HepG2 (cell line): ENCODE measurements around the gene SESN2. TPM values are rescaled to one million over a fixed set of nuclear protein-coding genes. Genes with fewer than 3 reads are reported as not detected.
A peak's percentile ranks its signal among the peaks of the same experiment; 100 is the strongest.

Source experiments
- ATAC-seq: fragments of 200-7000 bp; cut with Tn5 transposase; 3 replicates; pipeline ENCODE4 v1.9.1; 2020; ENCODE audit warnings: mild to moderate bottlenecking, moderate library complexity
- BruUV-seq: library from RNA; stranded (reverse); fragments of 400-500 nt; replicated peaks from 2 replicates; lab custom pipeline; 2021; lab: Mats Ljungman, UMichigan
- CTCF ChIA-PET: fragments of 300-600 bp; formaldehyde crosslinking; extraction: SDS; loops from one replicate; lab custom pipeline; 2021; ENCODE audit warnings: low total read pairs, inconsistent platforms, low intra/inter-chr PET ratio; lab: Yijun Ruan, JAX
- POLR2A ChIA-PET: fragments of 350-600 bp; sonication (Branson Sonifier 250); formaldehyde crosslinking; loops from one replicate; lab custom pipeline; 2020; ENCODE audit warnings: antibody characterized with exemption, inconsistent platforms; lab: Yijun Ruan, JAX
- DNase-seq: peaks from one replicate; pipeline ENCODE4 v3.0.0-alpha.2; 2015; ENCODE audit warnings: low spot score
- FAIRE-seq: peaks from 3 replicates; lab custom pipeline; 2011; peaks lifted over from hg19 to GRCh38; lab: Jason Lieb, UNC
- H2AFZ ChIP-seq: one replicate; pipeline ENCODE4 v1.6.1; 2011; ENCODE audit warnings: low read length, inconsistent platforms
- H3K27ac ChIP-seq: fragments of 300-600 bp; 3 replicates; pipeline ENCODE4 v1.8.0; 2011; ENCODE audit warnings: mixed run types, mild to moderate bottlenecking, mixed read lengths, low read length, inconsistent platforms; ENCODE audit not compliant: insufficient read depth; ENCODE audit errors: extremely low read length
- H3K27me3 ChIP-seq, 2 experiments: fragments of 200-600 bp in 1 of 2; 2 replicates in 1 of 2; 3 replicates in 1 of 2; pipeline versions ENCODE4 v1.6.0 to v1.8.0; 2011; ENCODE audit warnings: low read length in 2 of 2, mild to moderate bottlenecking in 2 of 2, moderate library complexity in 2 of 2, inconsistent platforms in 1 of 2; ENCODE audit not compliant: insufficient read depth in 2 of 2, control insufficient read depth in 1 of 2
- H3K36me3 ChIP-seq, 2 experiments: fragments of 200-600 bp in 1 of 2; replicated peaks in 1 of 2; 2 replicates in 1 of 2; 3 replicates in 1 of 2; pipeline versions ENCODE4 v1.5.1 to v1.8.0; 2011; ENCODE audit warnings: low read length in 2 of 2, inconsistent platforms in 1 of 2; ENCODE audit not compliant: insufficient read depth in 2 of 2, control insufficient read depth in 1 of 2
- H3K4me1 ChIP-seq: 2 replicates; pipeline ENCODE4 v1.5.1; 2012; ENCODE audit warnings: low read length, inconsistent platforms; ENCODE audit not compliant: insufficient read depth
- H3K4me2 ChIP-seq: 2 replicates; pipeline ENCODE4 v1.6.0; 2011; ENCODE audit warnings: low read depth, low read length, inconsistent platforms
- H3K4me3 ChIP-seq, 3 experiments: fragments of 200-600 bp in 1 of 3; sonication (generic), shearing (Covaris generic) in 1 of 3; replicated peaks in 1 of 3; 2 replicates each; pipeline ENCODE4 v1.5.1; 2011 to 2016; ENCODE audit warnings: low read length in 3 of 3, inconsistent platforms in 2 of 3, low read depth in 2 of 3, mild to moderate bottlenecking in 2 of 3, control low read depth in 1 of 3, mixed read lengths in 1 of 3; ENCODE audit not compliant: insufficient read depth in 1 of 3
- H3K79me2 ChIP-seq: one replicate; pipeline ENCODE4 v1.6.1; 2011; ENCODE audit warnings: low read length, inconsistent platforms; ENCODE audit not compliant: insufficient read depth
- H3K9ac ChIP-seq: 2 replicates; pipeline ENCODE4 v1.6.0; 2011; ENCODE audit warnings: mild to moderate bottlenecking, low read depth, low read length, inconsistent platforms; ENCODE audit not compliant: insufficient read depth
- H3K9me3 ChIP-seq: 2 replicates; pipeline ENCODE4 v1.5.1; 2012; ENCODE audit warnings: mild to moderate bottlenecking, low read length
- H4K20me1 ChIP-seq: 2 replicates; pipeline ENCODE4 v1.6.0; 2011; ENCODE audit warnings: inconsistent platforms, mild to moderate bottlenecking, low read length, moderate library complexity; ENCODE audit not compliant: insufficient read depth
- CREB1 ChIP-seq, 2 experiments: fragments of 450-650 bp in 1 of 2; IDR thresholded peaks; 2 replicates each; pipeline ENCODE4 v1.6.1; 2016 to 2017; ENCODE audit warnings: control low read depth in 1 of 2, mild to moderate bottlenecking in 1 of 2, missing compliant biosample characterization in 1 of 2, missing genetic modification characterization in 1 of 2
- ERF ChIP-seq: IDR thresholded peaks from 2 replicates; pipeline ENCODE4 v1.6.1; 2018; ENCODE audit warnings: missing biosample characterization, missing genetic modification reagents
- HOXA9 ChIP-seq: sonication (generic); formaldehyde crosslinking; IDR thresholded peaks from 2 replicates; pipeline ENCODE4 v1.8.1; 2022; ENCODE audit warnings: missing genetic modification reagents, mild to moderate bottlenecking, moderate library complexity, borderline replicate concordance
- KLF11 ChIP-seq: IDR thresholded peaks from 2 replicates; pipeline ENCODE4 v1.6.1; 2016; ENCODE audit warnings: missing compliant biosample characterization
- POLR2AphosphoS5 ChIP-seq: IDR thresholded peaks from 2 replicates; pipeline ENCODE4 v1.6.1; 2012; ENCODE audit warnings: low read depth, low read length
- PRMT3 ChIP-seq: sonication (generic); formaldehyde crosslinking; IDR thresholded peaks from 2 replicates; pipeline ENCODE4 v1.8.1; 2022; ENCODE audit warnings: low read depth, mild to moderate bottlenecking, moderate library complexity, missing genetic modification reagents, borderline replicate concordance
- ZNF121 ChIP-seq: sonication (generic); formaldehyde crosslinking; IDR thresholded peaks from 2 replicates; pipeline ENCODE4 v1.5.0; 2020; ENCODE audit warnings: mild to moderate bottlenecking, missing genetic modification reagents
- ZNF296 ChIP-seq: sonication (generic); formaldehyde crosslinking; conservative IDR thresholded peaks from 2 replicates; pipeline ENCODE4 v1.5.0; 2020; ENCODE audit warnings: mild to moderate bottlenecking, missing genetic modification reagents
- ZNF569 ChIP-seq: sonication (generic); formaldehyde crosslinking; IDR thresholded peaks from 2 replicates; pipeline ENCODE4 v1.5.0; 2020; ENCODE audit warnings: mild to moderate bottlenecking, missing genetic modification reagents, moderate library complexity, borderline replicate concordance
- ZNF792 ChIP-seq: IDR thresholded peaks from 2 replicates; pipeline ENCODE4 v1.6.1; 2016
- WGBS: methylation state at CpG from one replicate; pipeline ENCODE4 v1.1.6; 2017; ENCODE audit warnings: low lambda C conversion rate; 5-methylcytosine and 5-hydroxymethylcytosine counted together
- in situ Hi-C: cut with HindIII; loops from 2 replicates; pipeline ENCODE4 v1.10.0; 2017; ENCODE audit warnings: low pct_unique_long_range_greater_than_20kb; ENCODE audit not compliant: extremely low pct_ligation_motif_present
- intact Hi-C: fragments of 100-400 bp; cut with micrococcal nuclease; formaldehyde crosslinking; loops from one replicate; pipeline ENCODE4 v1.10.0; 2022; ENCODE audit not compliant: unreplicated experiment
- polyA plus RNA-seq, 8 experiments: library from polyadenylated mRNA; depleted of rRNA in 3 of 8; stranded (reverse) in 7 of 8; unstranded in 1 of 8; fragments of >200 nt; fragmentation: Illumina TruSeq in 4 of 8; extraction: Trizol in 4 of 8; gene quantifications; 2 replicates each; pipeline versions ENCODE4 v1.2.1 to v1.2.3, GENCODE V29; 2011 to 2016; ENCODE audit warnings: low read depth in 4 of 8, missing spikeins in 1 of 8, mixed read lengths in 1 of 8; ENCODE audit not compliant: insufficient read depth in 1 of 8
- total RNA-seq, 5 experiments: library from RNA; depleted of rRNA; stranded (reverse); fragments of >200 nt; fragmentation: Illumina TruSeq; extraction: Trizol; gene quantifications; 2 replicates each; pipeline ENCODE4 v1.2.3, GENCODE V29; 2016; ENCODE audit warnings: low read depth in 1 of 5
- TF ChIP-seq, protein P1 (sequence below): sonication (generic); formaldehyde crosslinking; IDR thresholded peaks from 2 replicates; pipeline ENCODE4 v1.9.0; 2022; ENCODE audit warnings: missing genetic modification reagents, mild to moderate bottlenecking, borderline replicate concordance
- TF ChIP-seq, protein P2 (sequence below): sonication (generic); formaldehyde crosslinking; IDR thresholded peaks from 2 replicates; pipeline ENCODE4 v1.5.1; 2020; ENCODE audit warnings: missing genetic modification reagents, mild to moderate bottlenecking, borderline replicate concordance
- TF ChIP-seq, protein P3 (sequence below): sonication (generic); formaldehyde crosslinking; conservative IDR thresholded peaks from 2 replicates; pipeline ENCODE4 v1.4.0; 2020; ENCODE audit warnings: missing genetic modification reagents

Gene SESN2
- total and polyA plus RNA-seq, 2 of the 13 experiments (the other 11 are each of a cell fraction or from before 2014, with no cell fraction given) = 13.2 to 19.1 TPM

DNA sequence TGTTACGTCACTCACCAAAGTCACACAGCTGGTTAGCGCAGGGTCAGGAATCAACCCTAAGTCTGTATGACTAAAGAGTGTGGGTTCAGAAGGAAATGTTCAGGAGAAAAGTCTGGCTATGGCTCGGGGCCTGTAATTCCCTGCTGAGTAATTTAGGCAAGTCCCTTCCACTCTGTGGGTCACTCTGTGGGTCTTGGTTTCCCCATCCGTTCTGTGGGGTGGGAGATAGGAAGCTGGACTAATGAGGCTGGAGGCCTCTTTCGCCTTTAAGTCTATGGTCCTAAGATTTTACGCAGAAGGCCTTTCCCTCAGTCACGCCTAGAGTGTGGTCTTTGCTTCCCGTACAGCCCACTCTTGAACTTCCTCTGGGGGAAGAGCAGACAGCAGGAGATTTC is 55.2 kb downstream of the SESN2 start:
- CTCF ChIA-PET = no interaction called here
- Histone ChIP-seq H3K79me2 (no peaks in the 10 kb centered on the region), H3K4me2 (peak overlapping the region; percentile 91; the same call in 1 of the 2 replicates), H3K9me3 (no peaks in the 10 kb centered on the region), H3K27ac (no peak overlapping the region), H3K4me3 (no peak overlapping the region), H2AFZ (no peak overlapping the region), H3K27me3 (no peaks in the 10 kb centered on the region), H3K4me1 (peaks cover 24% of the 10 kb centered on the region), H3K36me3 (no peaks in the 10 kb centered on the region), H3K9ac (no peak overlapping the region), H4K20me1 (no peaks in the 10 kb centered on the region)
- DNase-seq = no peak
- no peak; the same call in 2 of the 3 replicates for ATAC-seq
- in situ Hi-C loops (no loop called here), intact Hi-C loops (no loop called here)
- 66% methylated on average over 8 of the region's 8 CpGs for WGBS
- FAIRE-seq = no peak
- TF ChIP-seq, protein P1, sequence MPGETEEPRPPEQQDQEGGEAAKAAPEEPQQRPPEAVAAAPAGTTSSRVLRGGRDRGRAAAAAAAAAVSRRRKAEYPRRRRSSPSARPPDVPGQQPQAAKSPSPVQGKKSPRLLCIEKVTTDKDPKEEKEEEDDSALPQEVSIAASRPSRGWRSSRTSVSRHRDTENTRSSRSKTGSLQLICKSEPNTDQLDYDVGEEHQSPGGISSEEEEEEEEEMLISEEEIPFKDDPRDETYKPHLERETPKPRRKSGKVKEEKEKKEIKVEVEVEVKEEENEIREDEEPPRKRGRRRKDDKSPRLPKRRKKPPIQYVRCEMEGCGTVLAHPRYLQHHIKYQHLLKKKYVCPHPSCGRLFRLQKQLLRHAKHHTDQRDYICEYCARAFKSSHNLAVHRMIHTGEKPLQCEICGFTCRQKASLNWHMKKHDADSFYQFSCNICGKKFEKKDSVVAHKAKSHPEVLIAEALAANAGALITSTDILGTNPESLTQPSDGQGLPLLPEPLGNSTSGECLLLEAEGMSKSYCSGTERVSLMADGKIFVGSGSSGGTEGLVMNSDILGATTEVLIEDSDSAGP (CRISPR knock-in tag) = no peak
- TF ChIP-seq ZNF296 (CRISPR knock-in tag) = no peak
- TF ChIP-seq ZNF792 = no peak
- TF ChIP-seq CREB1 (IDR thresholded peaks at IDR 0.05) = peak; percentile 53; the same call in 1 of the 2 replicates
- no peak for TF ChIP-seq CREB1 (CRISPR knock-in tag; IDR thresholded peaks at IDR 0.05)
- no peak for TF ChIP-seq POLR2AphosphoS5
- BruUV-seq = no TSS peak
- POLR2A ChIA-PET = interaction anchor here (0.6 to 2.7 kb wide), 10 partner anchors 10 to 267 kb away, joined by 3 to 23 read pairs (median 4); partner anchors contain the start of gene MED18

DNA sequence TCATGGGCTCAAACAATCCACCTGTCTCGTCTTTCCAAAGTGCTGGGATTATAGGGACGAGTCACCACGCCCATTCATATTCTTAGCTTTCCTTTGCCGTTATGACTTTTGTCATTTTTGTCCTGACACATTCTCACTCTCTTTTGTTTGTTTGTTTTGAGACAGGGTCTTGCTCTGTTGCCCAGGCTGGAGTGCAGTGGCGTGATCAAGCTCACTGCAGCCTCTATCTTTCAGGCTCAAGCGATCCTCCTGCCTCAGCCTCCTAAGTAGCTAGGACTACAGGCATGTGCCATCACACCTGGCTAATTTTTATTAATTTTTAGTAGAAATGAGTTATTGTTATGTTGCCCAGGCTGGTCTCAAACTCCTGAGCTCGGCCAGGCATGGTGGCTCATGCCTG is 57.7 kb downstream of the SESN2 start:
- Histone ChIP-seq H3K79me2 (no peaks in the 10 kb centered on the region), H2AFZ (no peak overlapping the region), H3K36me3 (no peaks in the 10 kb centered on the region), H3K9ac (no peak overlapping the region), H3K4me2 (no peak overlapping the region), H3K4me3 (no peak overlapping the region), H3K27ac (no peak overlapping the region), H3K27me3 (no peaks in the 10 kb centered on the region), H3K4me1 (peaks cover 45% of the 10 kb centered on the region), H3K9me3 (no peaks in the 10 kb centered on the region), H4K20me1 (no peaks in the 10 kb centered on the region)
- 58% methylated on average over 7 of the region's 7 CpGs for WGBS
- no peak for DNase-seq
- ChIA-PET CTCF (no interaction called here), POLR2A (interaction anchor here (1.7 kb wide), 1 partner anchor 12 kb away, joined by 7 read pairs; the partner anchor contains the start of gene MED18)
- BruUV-seq = no TSS peak
- in situ Hi-C loops = no loop called here
- FAIRE-seq = no peak
- no peak for ATAC-seq
- intact Hi-C loops = no loop called here
- TF ChIP-seq ZNF121 (CRISPR knock-in tag) (peak; percentile 87), KLF11 (no peak), ZNF569 (CRISPR knock-in tag) (no peak), ERF (CRISPR knock-in tag) (no peak), HOXA9 (no peak), PRMT3 (no peak)
- TF ChIP-seq, protein P2, sequence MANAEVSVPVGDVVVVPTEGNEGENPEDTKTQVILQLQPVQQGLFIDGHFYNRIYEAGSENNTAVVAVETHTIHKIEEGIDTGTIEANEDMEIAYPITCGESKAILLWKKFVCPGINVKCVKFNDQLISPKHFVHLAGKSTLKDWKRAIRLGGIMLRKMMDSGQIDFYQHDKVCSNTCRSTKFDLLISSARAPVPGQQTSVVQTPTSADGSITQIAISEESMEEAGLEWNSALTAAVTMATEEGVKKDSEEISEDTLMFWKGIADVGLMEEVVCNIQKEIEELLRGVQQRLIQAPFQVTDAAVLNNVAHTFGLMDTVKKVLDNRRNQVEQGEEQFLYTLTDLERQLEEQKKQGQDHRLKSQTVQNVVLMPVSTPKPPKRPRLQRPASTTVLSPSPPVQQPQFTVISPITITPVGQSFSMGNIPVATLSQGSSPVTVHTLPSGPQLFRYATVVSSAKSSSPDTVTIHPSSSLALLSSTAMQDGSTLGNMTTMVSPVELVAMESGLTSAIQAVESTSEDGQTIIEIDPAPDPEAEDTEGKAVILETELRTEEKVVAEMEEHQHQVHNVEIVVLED (CRISPR knock-in tag) = no peak
- TF ChIP-seq, protein P3, sequence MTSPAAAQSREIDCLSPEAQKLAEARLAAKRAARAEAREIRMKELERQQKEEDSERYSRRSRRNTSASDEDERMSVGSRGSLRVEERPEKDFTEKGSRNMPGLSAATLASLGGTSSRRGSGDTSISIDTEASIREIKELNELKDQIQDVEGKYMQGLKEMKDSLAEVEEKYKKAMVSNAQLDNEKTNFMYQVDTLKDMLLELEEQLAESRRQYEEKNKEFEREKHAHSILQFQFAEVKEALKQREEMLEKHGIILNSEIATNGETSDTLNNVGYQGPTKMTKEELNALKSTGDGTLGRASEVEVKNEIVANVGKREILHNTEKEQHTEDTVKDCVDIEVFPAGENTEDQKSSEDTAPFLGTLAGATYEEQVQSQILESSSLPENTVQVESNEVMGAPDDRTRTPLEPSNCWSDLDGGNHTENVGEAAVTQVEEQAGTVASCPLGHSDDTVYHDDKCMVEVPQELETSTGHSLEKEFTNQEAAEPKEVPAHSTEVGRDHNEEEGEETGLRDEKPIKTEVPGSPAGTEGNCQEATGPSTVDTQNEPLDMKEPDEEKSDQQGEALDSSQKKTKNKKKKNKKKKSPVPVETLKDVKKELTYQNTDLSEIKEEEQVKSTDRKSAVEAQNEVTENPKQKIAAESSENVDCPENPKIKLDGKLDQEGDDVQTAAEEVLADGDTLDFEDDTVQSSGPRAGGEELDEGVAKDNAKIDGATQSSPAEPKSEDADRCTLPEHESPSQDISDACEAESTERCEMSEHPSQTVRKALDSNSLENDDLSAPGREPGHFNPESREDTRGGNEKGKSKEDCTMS (CRISPR knock-in tag) = no peak
